HepG2 (cell line): ENCODE data around the gene DCAKD. TPM values are rescaled to one million over a fixed set of nuclear protein-coding genes. Genes with fewer than 3 reads are reported as not detected.
A peak's percentile ranks its signal among the peaks of the same experiment; 100 is the strongest.

Source experiments
- FOXM1 ChIP-seq: sonication (generic); formaldehyde crosslinking; IDR thresholded peaks from 2 replicates; pipeline ENCODE4 v1.5.0; 2020; ENCODE audit warnings: missing genetic modification reagents
- HCFC1 ChIP-seq: fragments of 150-350 bp; IDR thresholded peaks from 2 replicates; pipeline ENCODE4 v1.6.1; 2014; ENCODE audit warnings: low read depth, low read length
- JARID2 ChIP-seq: sonication (generic); formaldehyde crosslinking; IDR thresholded peaks from 2 replicates; pipeline ENCODE4 v1.8.1; 2023; ENCODE audit warnings: missing genetic modification reagents, inconsistent platforms; ENCODE audit not compliant: insufficient replicate concordance
- PHF20 ChIP-seq: sonication (generic); formaldehyde crosslinking; IDR thresholded peaks from 2 replicates; pipeline ENCODE4 v1.5.0; 2020; ENCODE audit warnings: mild to moderate bottlenecking, missing genetic modification reagents
- SNRNP70 ChIP-seq: fragments of 200-400 bp; formaldehyde crosslinking; IDR thresholded peaks from 2 replicates; pipeline ENCODE4 v1.6.1; 2017; ENCODE audit warnings: mild to moderate bottlenecking, low read depth, low read length, moderate library complexity
- SP1 ChIP-seq, 2 experiments: fragments of 450-650 bp in 1 of 2; sonication (generic) in 1 of 2; formaldehyde crosslinking in 1 of 2; IDR thresholded peaks; 2 replicates each; pipeline versions ENCODE4 v1.4.0 to v1.6.1; 2016 to 2020; ENCODE audit warnings: missing genetic modification reagents in 1 of 2
- SYNCRIP ChIP-seq: fragments of 200-400 bp; formaldehyde crosslinking; IDR thresholded peaks from 2 replicates; pipeline ENCODE4 v1.6.1; 2018; ENCODE audit warnings: mild to moderate bottlenecking, low read depth, low read length; ENCODE audit not compliant: insufficient read depth
- THAP9 ChIP-seq: sonication (generic); formaldehyde crosslinking; IDR thresholded peaks from 2 replicates; pipeline ENCODE4; 2020; ENCODE audit warnings: missing genetic modification reagents, mild to moderate bottlenecking, borderline replicate concordance
- TOE1 ChIP-seq: sonication (generic); formaldehyde crosslinking; IDR thresholded peaks from 2 replicates; pipeline ENCODE4 v1.4.0; 2020; ENCODE audit warnings: mild to moderate bottlenecking, missing genetic modification reagents
- ZBTB7A ChIP-seq: sonication (generic); formaldehyde crosslinking; IDR thresholded peaks from 2 replicates; pipeline ENCODE4 v1.8.0; 2022; ENCODE audit warnings: mild to moderate bottlenecking, missing genetic modification reagents
- ZNF317 ChIP-seq: sonication (generic); formaldehyde crosslinking; IDR thresholded peaks from 2 replicates; pipeline ENCODE4 v1.5.0; 2020; ENCODE audit warnings: mild to moderate bottlenecking, missing genetic modification reagents
- ZSCAN29 ChIP-seq: sonication (generic); formaldehyde crosslinking; conservative IDR thresholded peaks from 2 replicates; pipeline ENCODE4 v1.4.0; 2020; ENCODE audit warnings: mild to moderate bottlenecking, missing genetic modification reagents
- polyA plus RNA-seq, 8 experiments: library from polyadenylated mRNA; depleted of rRNA in 3 of 8; stranded (reverse) in 7 of 8; unstranded in 1 of 8; fragments of >200 nt; fragmentation: Illumina TruSeq in 4 of 8; extraction: Trizol in 4 of 8; gene quantifications; 2 replicates each; pipeline versions ENCODE4 v1.2.1 to v1.2.3, GENCODE V29; 2011 to 2016; ENCODE audit warnings: low read depth in 4 of 8, missing spikeins in 1 of 8, mixed read lengths in 1 of 8; ENCODE audit not compliant: insufficient read depth in 1 of 8
- total RNA-seq, 5 experiments: library from RNA; depleted of rRNA; stranded (reverse); fragments of >200 nt; fragmentation: Illumina TruSeq; extraction: Trizol; gene quantifications; 2 replicates each; pipeline ENCODE4 v1.2.3, GENCODE V29; 2016; ENCODE audit warnings: low read depth in 1 of 5
- TF ChIP-seq, protein P1 (sequence below): sonication (generic); formaldehyde crosslinking; IDR thresholded peaks from 2 replicates; pipeline ENCODE4 v1.4.0; 2020; ENCODE audit warnings: missing genetic modification reagents
- TF ChIP-seq, protein P2 (sequence below): sonication (generic); formaldehyde crosslinking; IDR thresholded peaks from 2 replicates; pipeline ENCODE4 v1.4.0; 2020; ENCODE audit warnings: mild to moderate bottlenecking, missing genetic modification reagents
- TF ChIP-seq, protein P3 (sequence below): sonication (generic); formaldehyde crosslinking; IDR thresholded peaks from 2 replicates; pipeline ENCODE4 v1.5.0; 2020; ENCODE audit warnings: mild to moderate bottlenecking, missing genetic modification reagents, borderline replicate concordance

The DCAKD gene
- total and polyA plus RNA-seq, 2 of the 13 experiments (the other 11 are each of a cell fraction or from before 2014, with no cell fraction given), result 25.9 to 29.2 TPM

DNA sequence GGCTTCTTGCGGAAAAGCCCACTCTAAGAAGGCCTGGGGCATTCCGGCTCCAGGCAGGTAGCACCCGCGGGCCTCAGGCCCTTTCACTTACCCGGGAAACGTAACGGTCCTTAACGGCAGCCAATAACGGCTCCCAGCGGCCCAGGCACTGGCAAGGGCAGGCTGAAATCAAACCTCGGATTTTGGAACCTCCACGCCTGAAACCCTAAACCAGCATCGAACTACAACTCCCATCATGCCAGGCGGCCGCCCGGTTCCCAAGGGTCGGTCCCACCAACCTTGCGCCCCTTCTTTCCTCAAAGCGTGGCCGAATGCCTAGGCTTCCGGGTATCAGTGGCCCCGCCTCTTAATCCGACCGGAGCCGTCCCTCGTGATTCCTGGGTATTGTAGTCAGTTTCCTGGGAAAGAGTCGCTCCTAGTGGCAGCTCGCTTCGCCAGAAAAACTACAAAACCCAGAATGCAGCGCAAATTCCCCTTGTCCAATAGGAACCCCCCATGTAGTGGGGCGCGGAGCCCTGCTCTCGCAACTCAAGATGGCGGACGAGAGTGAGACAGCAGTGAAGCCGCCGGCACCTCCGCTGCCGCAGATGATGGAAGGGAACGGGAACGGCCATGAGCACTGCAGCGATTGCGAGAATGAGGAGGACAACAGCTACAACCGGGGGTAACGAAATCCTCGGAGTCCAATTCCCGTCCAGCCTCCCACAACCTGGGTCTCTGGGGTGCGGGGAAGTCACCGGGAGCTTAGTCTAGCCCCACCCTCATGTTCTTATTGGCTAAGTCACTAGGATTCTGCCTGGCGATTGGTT, 9.6 kb upstream of the DCAKD start, which contains the start of gene NMT1 (continued):
- TF ChIP-seq, protein P1, sequence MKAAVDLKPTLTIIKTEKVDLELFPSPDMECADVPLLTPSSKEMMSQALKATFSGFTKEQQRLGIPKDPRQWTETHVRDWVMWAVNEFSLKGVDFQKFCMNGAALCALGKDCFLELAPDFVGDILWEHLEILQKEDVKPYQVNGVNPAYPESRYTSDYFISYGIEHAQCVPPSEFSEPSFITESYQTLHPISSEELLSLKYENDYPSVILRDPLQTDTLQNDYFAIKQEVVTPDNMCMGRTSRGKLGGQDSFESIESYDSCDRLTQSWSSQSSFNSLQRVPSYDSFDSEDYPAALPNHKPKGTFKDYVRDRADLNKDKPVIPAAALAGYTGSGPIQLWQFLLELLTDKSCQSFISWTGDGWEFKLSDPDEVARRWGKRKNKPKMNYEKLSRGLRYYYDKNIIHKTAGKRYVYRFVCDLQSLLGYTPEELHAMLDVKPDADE (CRISPR knock-in tag), result peak; percentile 45; the same call in 1 of the 2 replicates
- TF ChIP-seq ZNF317 (CRISPR knock-in tag) (peak; percentile 27; the same call in 1 of the 2 replicates), ZBTB7A (no peak), THAP9 (CRISPR knock-in tag) (peak; percentile 100), JARID2 (CRISPR knock-in tag) (peak; percentile 92), FOXM1 (0 out of 2 replicates have a peak, but pooled peaks have one; percentile 29), TOE1 (CRISPR knock-in tag) (peak; percentile 19; the same call in 1 of the 2 replicates), SP1 (IDR thresholded peaks at IDR 0.05) (peak; percentile 48; the same call in 1 of the 2 replicates), SP1 (CRISPR knock-in tag; IDR thresholded peaks at IDR 0.05) (peak; percentile 87), SYNCRIP (no peak), ZSCAN29 (CRISPR knock-in tag) (peak; percentile 82; the same call in 1 of the 2 replicates), PHF20 (CRISPR knock-in tag) (peak; percentile 86), HCFC1 (peak; percentile 97), SNRNP70 (no peak)
- TF ChIP-seq, protein P2, sequence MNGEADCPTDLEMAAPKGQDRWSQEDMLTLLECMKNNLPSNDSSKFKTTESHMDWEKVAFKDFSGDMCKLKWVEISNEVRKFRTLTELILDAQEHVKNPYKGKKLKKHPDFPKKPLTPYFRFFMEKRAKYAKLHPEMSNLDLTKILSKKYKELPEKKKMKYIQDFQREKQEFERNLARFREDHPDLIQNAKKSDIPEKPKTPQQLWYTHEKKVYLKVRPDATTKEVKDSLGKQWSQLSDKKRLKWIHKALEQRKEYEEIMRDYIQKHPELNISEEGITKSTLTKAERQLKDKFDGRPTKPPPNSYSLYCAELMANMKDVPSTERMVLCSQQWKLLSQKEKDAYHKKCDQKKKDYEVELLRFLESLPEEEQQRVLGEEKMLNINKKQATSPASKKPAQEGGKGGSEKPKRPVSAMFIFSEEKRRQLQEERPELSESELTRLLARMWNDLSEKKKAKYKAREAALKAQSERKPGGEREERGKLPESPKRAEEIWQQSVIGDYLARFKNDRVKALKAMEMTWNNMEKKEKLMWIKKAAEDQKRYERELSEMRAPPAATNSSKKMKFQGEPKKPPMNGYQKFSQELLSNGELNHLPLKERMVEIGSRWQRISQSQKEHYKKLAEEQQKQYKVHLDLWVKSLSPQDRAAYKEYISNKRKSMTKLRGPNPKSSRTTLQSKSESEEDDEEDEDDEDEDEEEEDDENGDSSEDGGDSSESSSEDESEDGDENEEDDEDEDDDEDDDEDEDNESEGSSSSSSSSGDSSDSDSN (CRISPR knock-in tag), result peak; percentile 86
- TF ChIP-seq, protein P3, sequence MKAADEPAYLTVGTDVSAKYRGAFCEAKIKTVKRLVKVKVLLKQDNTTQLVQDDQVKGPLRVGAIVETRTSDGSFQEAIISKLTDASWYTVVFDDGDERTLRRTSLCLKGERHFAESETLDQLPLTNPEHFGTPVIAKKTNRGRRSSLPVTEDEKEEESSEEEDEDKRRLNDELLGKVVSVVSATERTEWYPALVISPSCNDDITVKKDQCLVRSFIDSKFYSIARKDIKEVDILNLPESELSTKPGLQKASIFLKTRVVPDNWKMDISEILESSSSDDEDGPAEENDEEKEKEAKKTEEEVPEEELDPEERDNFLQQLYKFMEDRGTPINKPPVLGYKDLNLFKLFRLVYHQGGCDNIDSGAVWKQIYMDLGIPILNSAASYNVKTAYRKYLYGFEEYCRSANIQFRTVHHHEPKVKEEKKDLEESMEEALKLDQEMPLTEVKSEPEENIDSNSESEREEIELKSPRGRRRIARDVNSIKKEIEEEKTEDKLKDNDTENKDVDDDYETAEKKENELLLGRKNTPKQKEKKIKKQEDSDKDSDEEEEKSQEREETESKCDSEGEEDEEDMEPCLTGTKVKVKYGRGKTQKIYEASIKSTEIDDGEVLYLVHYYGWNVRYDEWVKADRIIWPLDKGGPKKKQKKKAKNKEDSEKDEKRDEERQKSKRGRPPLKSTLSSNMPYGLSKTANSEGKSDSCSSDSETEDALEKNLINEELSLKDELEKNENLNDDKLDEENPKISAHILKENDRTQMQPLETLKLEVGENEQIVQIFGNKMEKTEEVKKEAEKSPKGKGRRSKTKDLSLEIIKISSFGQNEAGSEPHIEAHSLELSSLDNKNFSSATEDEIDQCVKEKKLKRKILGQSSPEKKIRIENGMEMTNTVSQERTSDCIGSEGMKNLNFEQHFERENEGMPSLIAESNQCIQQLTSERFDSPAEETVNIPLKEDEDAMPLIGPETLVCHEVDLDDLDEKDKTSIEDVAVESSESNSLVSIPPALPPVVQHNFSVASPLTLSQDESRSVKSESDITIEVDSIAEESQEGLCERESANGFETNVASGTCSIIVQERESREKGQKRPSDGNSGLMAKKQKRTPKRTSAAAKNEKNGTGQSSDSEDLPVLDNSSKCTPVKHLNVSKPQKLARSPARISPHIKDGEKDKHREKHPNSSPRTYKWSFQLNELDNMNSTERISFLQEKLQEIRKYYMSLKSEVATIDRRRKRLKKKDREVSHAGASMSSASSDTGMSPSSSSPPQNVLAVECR (CRISPR knock-in tag), result peak; percentile 94
